GM12878 (cell line): ENCODE data around the gene GCSAM. TPM values are rescaled to one million over a fixed set of nuclear protein-coding genes. Genes with fewer than 3 reads are reported as not detected.

Source experiments
- ASH2L ChIP-seq: fragments of 300-600, 200-600 bp; sonication (generic); IDR thresholded peaks from 2 replicates; pipeline ENCODE4 v1.6.1; 2017; ENCODE audit warnings: low read depth, mild to moderate bottlenecking, borderline replicate concordance
- ATF2 ChIP-seq: IDR thresholded peaks from 2 replicates; pipeline ENCODE4 v1.6.1; 2012; ENCODE audit warnings: low read length, inconsistent platforms
- ATF3 ChIP-seq: IDR thresholded peaks from 2 replicates; pipeline ENCODE4 v1.6.1; 2011; ENCODE audit warnings: low read depth, mild to moderate bottlenecking, low read length, moderate library complexity, borderline replicate concordance; ENCODE audit errors: extremely low read depth
- DPF2 ChIP-seq: fragments of 450-650 bp; IDR thresholded peaks from 2 replicates; pipeline ENCODE4 v1.6.1; 2017; ENCODE audit warnings: mild to moderate bottlenecking
- EED ChIP-seq: sonication (generic); IDR thresholded peaks from 2 replicates; pipeline ENCODE4 v1.6.1; 2016; ENCODE audit warnings: antibody characterized with exemption, low read depth
- ESRRA ChIP-seq: IDR thresholded peaks from 2 replicates; pipeline ENCODE4 v1.6.1; 2012; ENCODE audit warnings: mild to moderate bottlenecking, low read length, improper control_type of control experiment
- GATAD2B ChIP-seq: fragments of 450-650 bp; conservative IDR thresholded peaks from 2 replicates; pipeline ENCODE4 v1.6.1; 2017; ENCODE audit warnings: low read depth, mild to moderate bottlenecking, moderate library complexity
- HDAC2 ChIP-seq: fragments of 200-600 bp; sonication (generic); IDR thresholded peaks from 2 replicates; pipeline ENCODE4 v1.6.1; 2017
- IKZF1 ChIP-seq: fragments of 450-650 bp; conservative IDR thresholded peaks from 2 replicates; pipeline ENCODE4 v1.6.1; 2017; ENCODE audit warnings: antibody characterized with exemption, mild to moderate bottlenecking
- KAT2A ChIP-seq: conservative IDR thresholded peaks from 2 replicates; pipeline ENCODE4 v1.6.1; 2011; ENCODE audit warnings: low read depth, low read length; ENCODE audit not compliant: control insufficient read depth
- KDM1A ChIP-seq: fragments of 200-600 bp; sonication (generic); IDR thresholded peaks from 2 replicates; pipeline ENCODE4 v1.6.1; 2016; ENCODE audit warnings: borderline replicate concordance
- MYB ChIP-seq: fragments of 150-350 bp; IDR thresholded peaks from 2 replicates; pipeline ENCODE4 v1.6.1; 2014; ENCODE audit warnings: mild to moderate bottlenecking, low read depth, low read length, borderline replicate concordance
- NFYB ChIP-seq: IDR thresholded peaks from 2 replicates; pipeline ENCODE4 v1.6.1; 2011; ENCODE audit warnings: low read depth, mild to moderate bottlenecking, low read length, improper control_type of control experiment, moderate library complexity; ENCODE audit not compliant: insufficient read depth
- NR2C1 ChIP-seq: fragments of 450-650 bp; IDR thresholded peaks from 2 replicates; pipeline ENCODE4 v1.6.1; 2017; ENCODE audit warnings: antibody characterized with exemption, mild to moderate bottlenecking, moderate library complexity
- NR2F1 ChIP-seq: fragments of 450-650 bp; conservative IDR thresholded peaks from 2 replicates; pipeline ENCODE4 v1.6.1; 2017; ENCODE audit warnings: mild to moderate bottlenecking
- PAX8 ChIP-seq: fragments of 450-650 bp; IDR thresholded peaks from 2 replicates; pipeline ENCODE4 v1.6.1; 2017; ENCODE audit warnings: mild to moderate bottlenecking, moderate library complexity
- RAD21 ChIP-seq: IDR thresholded peaks from 2 replicates; pipeline ENCODE4 v1.6.1; 2011; ENCODE audit warnings: mild to moderate bottlenecking, low read depth, low read length, moderate library complexity; ENCODE audit not compliant: insufficient read depth
- SMAD1 ChIP-seq: fragments of 450-650 bp; IDR thresholded peaks from 2 replicates; pipeline ENCODE4 v1.6.1; 2018; ENCODE audit warnings: mild to moderate bottlenecking, low read depth; ENCODE audit not compliant: partially characterized antibody
- SUZ12 ChIP-seq: fragments of 200-600 bp; sonication (generic); IDR thresholded peaks from one replicate; pipeline ENCODE4 v1.6.1; 2018; ENCODE audit warnings: antibody characterized with exemption, mild to moderate bottlenecking; ENCODE audit not compliant: unreplicated experiment
- TAF1 ChIP-seq: IDR thresholded peaks from 2 replicates; pipeline ENCODE4 v1.6.1; 2011; ENCODE audit warnings: mild to moderate bottlenecking, low read depth, low read length, borderline replicate concordance
- TCF7 ChIP-seq: IDR thresholded peaks from 2 replicates; pipeline ENCODE4 v1.6.1; 2014; ENCODE audit warnings: antibody characterized with exemption, borderline replicate concordance
- USF2 ChIP-seq: IDR thresholded peaks from 2 replicates; pipeline ENCODE4 v1.6.1; 2011; ENCODE audit warnings: low read depth, low read length, improper control_type of control experiment, borderline replicate concordance
- ZNF274 ChIP-seq: IDR thresholded peaks from one replicate; pipeline ENCODE4 v1.8.0; 2011; ENCODE audit not compliant: insufficient read length, insufficient read depth
- ZNF687 ChIP-seq: fragments of 450-650 bp; IDR thresholded peaks from 2 replicates; pipeline ENCODE4 v1.6.1; 2017; ENCODE audit warnings: mild to moderate bottlenecking, moderate library complexity
- polyA plus RNA-seq, 11 experiments: library from polyadenylated mRNA; depleted of rRNA in 4 of 11; unstranded in 6 of 11; stranded (reverse) in 5 of 11; fragments of >200 nt; fragmentation: Nextera tagmentation in 4 of 11; fragmentation: Illumina TruSeq in 1 of 11; extraction: Ambion mirVana in 4 of 11; extraction: Trizol in 1 of 11; gene quantifications; 1 replicate in 1 of 11; 2 replicates in 10 of 11; pipeline versions ENCODE4 v1.2.1 to v1.2.3, GENCODE V29; 2011 to 2016; ENCODE audit warnings: inconsistent platforms in 2 of 11, missing spikeins in 2 of 11, low read depth in 1 of 11
- total RNA-seq, 4 experiments: library from RNA; depleted of rRNA in 3 of 4; stranded (reverse); fragments of >200 nt in 3 of 4; fragmentation: Illumina TruSeq in 1 of 4; extraction: Trizol in 1 of 4; gene quantifications; 2 replicates each; pipeline versions ENCODE4 v1.2.1 to v1.2.3, GENCODE V29; 2013 to 2021

The GCSAM gene
- total and polyA plus RNA-seq, 10 of the 15 experiments (the other 5 are each of a cell fraction or from before 2014, with no cell fraction given), result 81.5 to 407 (median 107) TPM

- TF ChIP-seq ATF2, result no peak
- TF ChIP-seq KDM1A, result no peak
- no peak for TF ChIP-seq KAT2A
- TF ChIP-seq SUZ12, result no peak
- TF ChIP-seq ASH2L, result no peak
- peak; percentile 94 for TF ChIP-seq ZNF687
- TF ChIP-seq SMAD1, result peak; percentile 16
- TF ChIP-seq ESRRA, result peak; percentile 83; the same call in 1 of the 2 replicates
- no peak for TF ChIP-seq PAX8
- 0 out of 2 replicates have a peak, but pooled peaks have one; percentile 22 for TF ChIP-seq TAF1
- TF ChIP-seq RAD21, result no peak
- 0 out of 2 replicates have a peak, but pooled peaks have one; percentile 62 for TF ChIP-seq TCF7
- TF ChIP-seq ZNF274, result no peak
- no peak for TF ChIP-seq DPF2
- 0 out of 2 replicates have a peak, but pooled peaks have one; percentile 10 for TF ChIP-seq NFYB
- peak; percentile 42; the same call in 1 of the 2 replicates for TF ChIP-seq GATAD2B
- no peak for TF ChIP-seq ATF3
- TF ChIP-seq NR2C1, result no peak
- no peak for TF ChIP-seq HDAC2
- no peak; the same call in 1 of the 2 replicates for TF ChIP-seq USF2
- TF ChIP-seq EED, result peak; percentile 74; the same call in 1 of the 2 replicates
- TF ChIP-seq NR2F1, result 0 out of 2 replicates have a peak, but pooled peaks have one; percentile 27
- peak; percentile 71; the same call in 1 of the 2 replicates for TF ChIP-seq IKZF1
- TF ChIP-seq MYB, result 0 out of 2 replicates have a peak, but pooled peaks have one; percentile 15
Observed at GRCh38 chr3:112128843-112129727, 4.0 kb downstream of the GCSAM start (continued).
